Testis (tissue), 3 donors: ENCODE data around the gene ZNF775. TPM values are rescaled to one million over a fixed set of nuclear protein-coding genes. Genes with fewer than 3 reads are reported as not detected.
"Not testable (repeated sequence)": the region's sequence is repeated elsewhere in the genome, so short reads cannot be mapped to it uniquely, and the experiment has no call there.

ENCODE experiments used
- DNase-seq: peaks from one replicate; pipeline ENCODE4 v3.0.0-alpha.2; 2019
- H3K27ac ChIP-seq, 2 donors: fragments of 200-600 bp; sonication (generic); one replicate each; pipeline ENCODE4 v1.5.1; 2019
- H3K27me3 ChIP-seq: fragments of 200-600 bp; sonication (generic); one replicate; pipeline ENCODE4 v1.5.1; 2019
- H3K36me3 ChIP-seq: fragments of 200-600 bp; sonication (generic); one replicate; pipeline ENCODE4 v1.5.1; 2017; ENCODE audit warnings: low read depth; ENCODE audit errors: missing control alignments
- H3K4me1 ChIP-seq: fragments of 200-600 bp; sonication (generic); one replicate; pipeline ENCODE4 v1.5.1; 2019
- H3K4me3 ChIP-seq, 2 donors: fragments of 200-600 bp; sonication (generic); one replicate each; pipeline ENCODE4 v1.5.1; 2017 to 2019
- H3K9me3 ChIP-seq: fragments of 200-600 bp; sonication (generic); one replicate; pipeline ENCODE4 v1.5.1; 2017
- POLR2A ChIP-seq: fragments of 450-650 bp; IDR thresholded peaks from one replicate; pipeline ENCODE4 v1.6.1; 2017; ENCODE audit warnings: antibody characterized with exemption, mild to moderate bottlenecking, moderate library complexity
- WGBS, 2 donors: methylation state at CpG; one replicate each; pipeline ENCODE4 v1.1.5; 2018; 5-methylcytosine and 5-hydroxymethylcytosine counted together
- intact Hi-C: fragments of 100-400 bp; cut with DNase I; formaldehyde crosslinking; loops from one replicate; pipeline ENCODE4 v1.15.1; 2023; ENCODE audit warnings: low total_unique reads
- polyA plus RNA-seq: library from polyadenylated mRNA; stranded (reverse); fragments of 350-450 nt; fragmentation: Illumina TruSeq; extraction: RNeasy Lipid Tissue Mini Kit (QIAGEN cat#74804); gene quantifications from one replicate; pipeline ENCODE4 v1.2.3, GENCODE V29; 2014; ENCODE audit warnings: low read depth, low replicate concordance; ENCODE audit not compliant: insufficient read depth
- total RNA-seq, 2 donors: library from RNA; depleted of rRNA; stranded (reverse); fragments of >200 nt; gene quantifications; one replicate each; pipeline ENCODE4 v1.2.3, GENCODE V29; 2016
- TF ChIP-seq, protein P1 (sequence below), 3 experiments: fragments of 450-650 bp in 2 of 3; fragments of 200-600 bp in 1 of 3; sonication (generic) in 1 of 3; IDR thresholded peaks; one replicate each; pipeline ENCODE4 v1.5.1; 2016 to 2019; ENCODE audit warnings: antibody characterized with exemption in 3 of 3, mild to moderate bottlenecking in 2 of 3, moderate library complexity in 1 of 3

Gene ZNF775
- total and polyA plus RNA-seq, 3 donors from 2014 or later: 5.2 to 14.1 (median 11.0) TPM

GRCh38 chr7:150384406-150385301 is 5.5 kb downstream of the ZNF775 start:
- Histone ChIP-seq H3K4me3 (no peak overlapping the region), H3K27ac (no peak overlapping the region), H3K27me3 (no peaks in the 10 kb centered on the region), H3K4me1 (peaks cover 12% of the 10 kb centered on the region), H3K36me3 (no peaks in the 10 kb centered on the region), H3K9me3 (no peaks in the 10 kb centered on the region)
- intact Hi-C loops: no loop called here
- no peak for DNase-seq
- TF ChIP-seq, protein P1, sequence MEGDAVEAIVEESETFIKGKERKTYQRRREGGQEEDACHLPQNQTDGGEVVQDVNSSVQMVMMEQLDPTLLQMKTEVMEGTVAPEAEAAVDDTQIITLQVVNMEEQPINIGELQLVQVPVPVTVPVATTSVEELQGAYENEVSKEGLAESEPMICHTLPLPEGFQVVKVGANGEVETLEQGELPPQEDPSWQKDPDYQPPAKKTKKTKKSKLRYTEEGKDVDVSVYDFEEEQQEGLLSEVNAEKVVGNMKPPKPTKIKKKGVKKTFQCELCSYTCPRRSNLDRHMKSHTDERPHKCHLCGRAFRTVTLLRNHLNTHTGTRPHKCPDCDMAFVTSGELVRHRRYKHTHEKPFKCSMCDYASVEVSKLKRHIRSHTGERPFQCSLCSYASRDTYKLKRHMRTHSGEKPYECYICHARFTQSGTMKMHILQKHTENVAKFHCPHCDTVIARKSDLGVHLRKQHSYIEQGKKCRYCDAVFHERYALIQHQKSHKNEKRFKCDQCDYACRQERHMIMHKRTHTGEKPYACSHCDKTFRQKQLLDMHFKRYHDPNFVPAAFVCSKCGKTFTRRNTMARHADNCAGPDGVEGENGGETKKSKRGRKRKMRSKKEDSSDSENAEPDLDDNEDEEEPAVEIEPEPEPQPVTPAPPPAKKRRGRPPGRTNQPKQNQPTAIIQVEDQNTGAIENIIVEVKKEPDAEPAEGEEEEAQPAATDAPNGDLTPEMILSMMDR (IDR thresholded peaks at IDR 0.05): no peak
- no peak for TF ChIP-seq POLR2A
- WGBS, 2 donors: 81 to 82% methylated on average over 15 of the region's 15 CpGs

GRCh38 chr7:150385302-150385723 is 6.2 kb downstream of the ZNF775 start:
- WGBS, 2 donors: 83% methylated on average over 14 of the region's 14 CpGs
- H3K36me3 ChIP-seq: no peaks in the 10 kb centered on the region
- peaks cover 6% of the 10 kb centered on the region for H3K4me1 ChIP-seq
- no peak overlapping the region for H3K27ac ChIP-seq
- intact Hi-C loops: no loop called here
- no peak for DNase-seq
- H3K27me3 ChIP-seq: no peaks in the 10 kb centered on the region
- TF ChIP-seq, protein P1 (IDR thresholded peaks at IDR 0.05): no peak
- no peak for TF ChIP-seq POLR2A
- H3K9me3 ChIP-seq: no peaks in the 10 kb centered on the region
- no peak overlapping the region for H3K4me3 ChIP-seq

- H3K27me3 ChIP-seq, H3K9me3 ChIP-seq, intact Hi-C loops, H3K4me1 ChIP-seq, H3K36me3 ChIP-seq, H3K27ac ChIP-seq, H3K4me3 ChIP-seq, DNase-seq: not testable (repeated sequence)
- WGBS, 2 donors: 72 to 80% methylated on average over 6 of the region's 6 CpGs
These were observed 6.8 kb downstream of the ZNF775 start for GRCh38 chr7:150385884-150386283.

- Histone ChIP-seq H3K36me3 (no peaks in the 10 kb centered on the region), H3K4me3 (no peak overlapping the region), H3K27me3 (no peaks in the 10 kb centered on the region), H3K9me3 (no peaks in the 10 kb centered on the region), H3K4me1 (peaks cover 4% of the 10 kb centered on the region), H3K27ac (no peak overlapping the region)
- no peak for DNase-seq
- intact Hi-C loops: no loop called here
- TF ChIP-seq, protein P1 (IDR thresholded peaks at IDR 0.05): no peak
- TF ChIP-seq POLR2A: no peak
- 77 to 79% methylated on average over 7 of the region's 7 CpGs for WGBS, 2 donors
These were observed 9.2 kb downstream of the ZNF775 start for GRCh38 chr7:150388306-150388705.

GRCh38 chr7:150388709-150389531 is 9.8 kb downstream of the ZNF775 start:
- Histone ChIP-seq H3K27me3 (no peaks in the 10 kb centered on the region), H3K4me1 (peaks cover 4% of the 10 kb centered on the region), H3K36me3 (no peaks in the 10 kb centered on the region), H3K9me3 (no peaks in the 10 kb centered on the region), H3K27ac (no peak overlapping the region), H3K4me3 (no peak overlapping the region)
- DNase-seq: peak; percentile 61
- TF ChIP-seq, protein P1 (IDR thresholded peaks at IDR 0.05): peak; percentile 45 to 58 (median 49)
- no peak for TF ChIP-seq POLR2A
- intact Hi-C loops: no loop called here
- WGBS, 2 donors: 57 to 72% methylated on average over 18 to 20 of the region's 20 CpGs
